Activated CD8-positive, alpha-beta T cell treated with anti-CD3 and anti-CD28 coated beads for 36 hours (primary cell): ENCODE results near the gene LYRM1. TPM values are rescaled to one million over a fixed set of nuclear protein-coding genes. Genes with fewer than 3 reads are reported as not detected.

Source experiments
- ATAC-seq: fragments of 200-7000 bp; cut with Tn5 transposase; one replicate; pipeline ENCODE4 v1.10.0; 2021; ENCODE audit warnings: mild to moderate bottlenecking, moderate library complexity
- CTCF ChIA-PET: fragments of 350-600 bp; sonication (Branson Sonifier 250); formaldehyde crosslinking; loops from one replicate; lab custom pipeline; 2021; ENCODE audit warnings: antibody characterized with exemption; lab: Charles Lee
- POLR2A ChIA-PET: fragments of 350-600 bp; sonication (Branson Sonifier 250); formaldehyde crosslinking; loops from one replicate; lab custom pipeline; 2021; ENCODE audit warnings: antibody characterized with exemption; lab: Charles Lee
- DNase-seq: peaks from one replicate; pipeline ENCODE4 v3.0.0-alpha.2; 2020
- H3K27ac Mint-ChIP-seq: one replicate; pipeline ENCODE4 v1.8.0; 2021; ENCODE audit warnings: mild to moderate bottlenecking, mixed read lengths
- H3K27me3 Mint-ChIP-seq: one replicate; pipeline ENCODE4 v1.8.0; 2021; ENCODE audit warnings: mixed read lengths
- H3K36me3 Mint-ChIP-seq: one replicate; pipeline ENCODE4 v1.8.0; 2021; ENCODE audit warnings: low read depth, mixed read lengths
- H3K4me1 Mint-ChIP-seq: one replicate; pipeline ENCODE4 v1.8.0; 2021; ENCODE audit warnings: low read depth, mixed read lengths
- H3K4me3 Mint-ChIP-seq: one replicate; pipeline ENCODE4 v1.8.0; 2021; ENCODE audit warnings: mild to moderate bottlenecking, moderate library complexity, mixed read lengths
- H3K9me3 Mint-ChIP-seq: one replicate; pipeline ENCODE4 v1.8.0; 2021; ENCODE audit warnings: mixed read lengths
- CTCF ChIP-seq: fragments of 200-600 bp; IDR thresholded peaks from one replicate; pipeline ENCODE4 v1.8.0; 2022; ENCODE audit warnings: antibody characterized with exemption, mild to moderate bottlenecking
- intact Hi-C: fragments of 100-400 bp; cut with micrococcal nuclease; formaldehyde crosslinking; loops from one replicate; pipeline ENCODE4 v1.10.0; 2022
- total RNA-seq, 2 experiments: library from RNA; stranded (reverse); gene quantifications; one replicate each; pipeline ENCODE4 v1.2.3, GENCODE V29; 2021

Gene LYRM1
- total RNA-seq, 2 experiments from 2014 or later: 31.3 to 32.5 TPM

DNA sequence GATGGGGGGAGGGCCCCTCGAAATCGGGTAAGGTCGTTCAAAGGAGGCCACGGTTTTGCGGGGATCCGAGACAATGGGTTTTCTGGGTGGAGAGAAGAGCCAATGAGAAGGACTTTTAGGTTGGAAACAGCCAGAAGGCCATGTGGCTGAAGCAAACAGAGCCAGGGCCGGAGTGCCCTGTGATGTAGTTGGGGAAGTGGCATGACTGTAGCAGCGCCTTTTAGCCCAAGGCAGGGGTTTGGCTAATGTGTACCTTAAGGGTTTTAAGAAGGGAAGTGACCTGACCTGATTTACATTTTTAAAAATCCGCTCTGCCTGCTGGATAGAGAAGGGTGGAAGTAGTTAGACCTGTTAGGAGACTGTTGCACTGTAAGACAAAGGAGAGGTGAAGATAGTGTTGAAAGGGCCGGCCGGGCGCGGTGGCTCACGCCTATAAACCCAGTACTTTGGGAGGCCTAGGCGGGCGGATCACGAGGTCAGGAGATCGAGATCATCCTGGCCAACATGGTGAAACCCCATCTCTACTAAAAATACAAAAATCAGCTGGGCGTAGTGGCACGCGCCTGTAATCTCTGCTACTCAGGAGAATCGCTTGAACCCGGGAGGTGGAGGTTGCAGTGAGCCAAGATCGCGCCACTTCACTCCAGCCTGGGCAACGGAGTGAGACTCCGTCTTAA, 1.0 kb downstream of the LYRM1 start:
- Mint-ChIP-seq H3K9me3 (no peaks in the 10 kb centered on the region), H3K4me3 (peak overlapping the region; percentile 93), H3K27me3 (no peaks in the 10 kb centered on the region), H3K36me3 (peaks cover 55% of the 10 kb centered on the region), H3K27ac (peak overlapping the region; percentile 98), H3K4me1 (peaks cover 78% of the 10 kb centered on the region)
- intact Hi-C loops: no loop called here
- POLR2A ChIA-PET: interaction anchor here (0.9 to 3.2 kb wide), 4 partner anchors 8 to 36 kb away, joined by 3 to 14 read pairs (median 8); no protein-coding TSS in a partner anchor
- ATAC-seq (no peak), DNase-seq (peak; percentile 53)
- CTCF ChIA-PET: interaction anchor here (1.0 to 1.1 kb wide), 2 partner anchors 9 to 26 kb away, joined by 3 to 4 read pairs; no protein-coding TSS in a partner anchor
- no peak for TF ChIP-seq CTCF

DNA sequence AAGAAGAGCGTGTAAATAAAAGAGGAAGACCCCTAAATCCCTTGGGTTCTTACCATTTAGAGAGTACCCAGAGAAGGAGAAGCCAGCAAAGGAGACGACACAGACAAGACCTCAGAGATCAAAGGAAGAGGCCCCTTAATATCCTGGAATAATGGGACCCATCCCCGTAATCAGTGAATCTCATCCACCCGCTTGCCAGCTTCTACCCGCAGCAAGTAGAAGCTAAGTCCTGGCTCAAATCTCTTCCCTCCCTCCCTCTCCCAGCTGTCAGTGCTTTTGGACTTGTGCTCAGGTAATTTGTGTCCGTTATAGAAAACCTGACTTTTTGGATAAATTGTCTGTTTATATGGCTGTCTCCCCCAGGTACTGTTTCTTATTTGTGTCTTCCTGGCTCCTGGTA, 1.9 kb downstream of the LYRM1 start:
- Mint-ChIP-seq H3K4me3 (peak overlapping the region; percentile 93), H3K36me3 (peaks cover 51% of the 10 kb centered on the region), H3K4me1 (peaks cover 73% of the 10 kb centered on the region), H3K27me3 (no peaks in the 10 kb centered on the region), H3K27ac (peak overlapping the region; percentile 98), H3K9me3 (no peaks in the 10 kb centered on the region)
- intact Hi-C loops: no loop called here
- DNase-seq (no peak), ATAC-seq (no peak)
- no peak for TF ChIP-seq CTCF
- CTCF ChIA-PET: interaction anchor here (1.0 to 1.1 kb wide), 3 partner anchors 9 to 52 kb away, joined by 3 to 5 read pairs (median 4); no protein-coding TSS in a partner anchor
- POLR2A ChIA-PET: interaction anchor here (0.6 to 1.6 kb wide), 6 partner anchors 9 to 45 kb away, joined by 3 to 6 read pairs (median 4); no protein-coding TSS in a partner anchor

DNA sequence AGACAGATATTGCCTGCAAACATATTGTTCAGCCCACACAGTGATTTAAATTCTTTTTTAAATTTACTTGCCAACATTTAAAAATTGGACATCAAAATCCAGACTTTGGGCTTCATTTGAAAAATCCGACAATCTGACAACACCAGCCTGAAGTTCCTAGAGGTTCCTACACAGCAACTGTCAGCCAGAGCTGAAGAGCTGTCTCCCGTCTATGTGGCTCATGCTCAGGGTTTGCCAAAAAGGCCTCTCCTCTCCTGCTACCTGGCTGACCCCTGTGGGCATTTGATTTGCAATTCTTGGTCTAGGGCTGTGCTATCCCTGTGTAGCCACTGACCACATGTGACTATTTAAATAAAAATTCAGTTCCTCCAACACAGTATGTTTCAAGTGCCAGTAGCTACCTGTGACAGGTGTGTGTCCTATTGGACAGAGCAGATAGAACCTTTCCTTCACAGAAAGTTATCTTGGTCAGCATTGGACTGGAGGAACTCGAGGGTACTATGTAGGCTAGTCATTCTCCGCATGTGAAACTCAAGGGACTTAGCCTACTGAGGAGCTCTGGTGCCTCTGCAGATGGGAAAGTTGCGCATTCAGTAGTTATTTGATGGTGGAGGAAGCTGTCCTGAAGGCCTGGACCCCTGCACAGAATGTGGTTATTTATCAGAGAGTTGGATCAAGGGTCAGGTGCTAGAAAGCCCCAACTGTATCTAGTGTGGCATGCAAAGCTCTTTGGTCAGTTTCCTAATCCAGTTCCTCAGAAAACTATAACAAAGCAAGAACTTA, 2.7 kb downstream of the LYRM1 start:
- Mint-ChIP-seq H3K9me3 (no peaks in the 10 kb centered on the region), H3K4me1 (peaks cover 70% of the 10 kb centered on the region), H3K36me3 (peaks cover 51% of the 10 kb centered on the region), H3K27me3 (no peaks in the 10 kb centered on the region), H3K27ac (peak overlapping the region; percentile 71), H3K4me3 (peak overlapping the region; percentile 93)
- POLR2A ChIA-PET: interaction anchor here (0.6 to 1.6 kb wide), 8 partner anchors 8 to 44 kb away, joined by 3 to 6 read pairs (median 4); no protein-coding TSS in a partner anchor
- TF ChIP-seq CTCF: no peak
- intact Hi-C loops: no loop called here
- CTCF ChIA-PET: interaction anchor here (1.0 to 1.3 kb wide), 3 partner anchors 17 to 53 kb away, joined by 3 to 5 read pairs (median 4); no protein-coding TSS in a partner anchor
- no peak for DNase-seq
- ATAC-seq: no peak

DNA sequence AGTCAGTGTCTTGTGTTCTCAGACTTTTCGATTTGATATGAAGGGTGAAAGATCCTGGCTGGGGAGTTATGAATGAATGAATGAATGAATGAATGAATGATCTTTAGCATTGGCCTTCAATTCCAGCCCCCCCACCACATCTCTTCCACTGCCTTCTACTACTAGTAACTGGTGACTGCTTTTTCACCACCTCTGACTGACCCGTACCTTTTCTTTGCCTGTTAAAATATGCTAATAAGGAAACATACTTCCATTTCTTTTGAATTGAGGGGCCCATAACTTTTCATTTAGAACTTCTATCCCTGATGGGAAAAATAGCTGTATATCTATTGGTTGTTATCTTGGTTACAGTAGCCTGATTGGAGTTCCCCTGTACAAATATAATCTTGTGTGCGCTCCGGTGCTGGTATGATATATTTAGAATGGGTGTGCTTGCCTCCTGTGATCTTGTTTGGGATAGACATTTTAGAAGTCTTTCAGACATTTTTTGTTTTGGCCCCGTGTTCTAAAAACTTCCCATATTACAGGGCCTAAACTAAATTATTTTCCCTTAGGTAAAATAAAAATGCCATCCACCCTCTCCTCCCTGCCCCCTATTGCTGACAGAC, 3.4 kb downstream of the LYRM1 start:
- H3K36me3 Mint-ChIP-seq: peaks cover 51% of the 10 kb centered on the region
- TF ChIP-seq CTCF: no peak
- POLR2A ChIA-PET: interaction anchor here (0.6 to 1.6 kb wide), 4 partner anchors 21 to 38 kb away, joined by 3 to 6 read pairs (median 3); no protein-coding TSS in a partner anchor
- DNase-seq (no peak), ATAC-seq (no peak)
- peak overlapping the region; percentile 71 for H3K27ac Mint-ChIP-seq
- H3K9me3 Mint-ChIP-seq: no peaks in the 10 kb centered on the region
- intact Hi-C loops: no loop called here
- H3K4me1 Mint-ChIP-seq: peaks cover 67% of the 10 kb centered on the region
- H3K4me3 Mint-ChIP-seq: peak overlapping the region; percentile 93
- CTCF ChIA-PET: interaction anchor here (1.0 to 1.3 kb wide), 3 partner anchors 16 to 181 kb away, joined by 3 to 4 read pairs (median 3); no protein-coding TSS in a partner anchor
- no peaks in the 10 kb centered on the region for H3K27me3 Mint-ChIP-seq
